Ascending aorta (tissue), 2 donors: ENCODE data around the gene MGMT. TPM values are rescaled to one million over a fixed set of nuclear protein-coding genes. Genes with fewer than 3 reads are reported as not detected.

ENCODE experiments used
- DNase-seq, 2 donors: peaks; one replicate each; pipeline ENCODE4 v3.0.0-alpha.2; 2019; ENCODE audit warnings: low spot score in 2 of 2
- H3K27ac ChIP-seq, 2 donors: fragments of 200-600 bp; sonication (generic); one replicate each; pipeline ENCODE4 v1.5.1; 2016 to 2017; ENCODE audit warnings: mild to moderate bottlenecking in 1 of 2
- H3K27me3 ChIP-seq: fragments of 200-600 bp; sonication (generic); one replicate; pipeline ENCODE4 v1.5.1; 2017
- H3K36me3 ChIP-seq, 2 donors: fragments of 200-600 bp; sonication (generic); one replicate each; pipeline ENCODE4 v1.5.1; 2016
- H3K4me1 ChIP-seq, 2 donors: fragments of 200-600 bp; sonication (generic); one replicate each; pipeline ENCODE4 v1.5.1; 2016 to 2017; ENCODE audit warnings: mild to moderate bottlenecking in 1 of 2
- H3K4me3 ChIP-seq, 2 donors: fragments of 200-600 bp; sonication (generic); one replicate each; pipeline ENCODE4 v1.5.1; 2016 to 2017; ENCODE audit warnings: mild to moderate bottlenecking in 1 of 2
- H3K9me3 ChIP-seq, 2 donors: fragments of 200-600 bp; sonication (generic); one replicate each; pipeline ENCODE4 v1.5.1; 2016
- intact Hi-C: fragments of 100-400 bp; cut with DNase I; formaldehyde crosslinking; loops from one replicate; pipeline ENCODE4 v1.15.1; 2023
- total RNA-seq: library from RNA; depleted of rRNA; stranded (reverse); fragments of >200 nt; gene quantifications from one replicate; pipeline ENCODE4 v1.1.0, GENCODE V29; 2016
- TF ChIP-seq, protein P1 (sequence below), 3 experiments: fragments of 200-600 bp in 2 of 3; fragments of 450-650 bp in 1 of 3; sonication (generic) in 2 of 3; IDR thresholded peaks; one replicate each; pipeline ENCODE4 v1.5.1; 2016 to 2019; ENCODE audit warnings: antibody characterized with exemption in 3 of 3, mild to moderate bottlenecking in 1 of 3, moderate library complexity in 1 of 3

The MGMT gene
- total RNA-seq, 1 donor from 2014 or later = 7.0 TPM

- no peak overlapping the region for H3K27ac ChIP-seq
- no peak overlapping the region for H3K4me3 ChIP-seq
- no peaks in the 10 kb centered on the region for H3K4me1 ChIP-seq
- no peaks in the 10 kb centered on the region for H3K9me3 ChIP-seq
- TF ChIP-seq, protein P1, sequence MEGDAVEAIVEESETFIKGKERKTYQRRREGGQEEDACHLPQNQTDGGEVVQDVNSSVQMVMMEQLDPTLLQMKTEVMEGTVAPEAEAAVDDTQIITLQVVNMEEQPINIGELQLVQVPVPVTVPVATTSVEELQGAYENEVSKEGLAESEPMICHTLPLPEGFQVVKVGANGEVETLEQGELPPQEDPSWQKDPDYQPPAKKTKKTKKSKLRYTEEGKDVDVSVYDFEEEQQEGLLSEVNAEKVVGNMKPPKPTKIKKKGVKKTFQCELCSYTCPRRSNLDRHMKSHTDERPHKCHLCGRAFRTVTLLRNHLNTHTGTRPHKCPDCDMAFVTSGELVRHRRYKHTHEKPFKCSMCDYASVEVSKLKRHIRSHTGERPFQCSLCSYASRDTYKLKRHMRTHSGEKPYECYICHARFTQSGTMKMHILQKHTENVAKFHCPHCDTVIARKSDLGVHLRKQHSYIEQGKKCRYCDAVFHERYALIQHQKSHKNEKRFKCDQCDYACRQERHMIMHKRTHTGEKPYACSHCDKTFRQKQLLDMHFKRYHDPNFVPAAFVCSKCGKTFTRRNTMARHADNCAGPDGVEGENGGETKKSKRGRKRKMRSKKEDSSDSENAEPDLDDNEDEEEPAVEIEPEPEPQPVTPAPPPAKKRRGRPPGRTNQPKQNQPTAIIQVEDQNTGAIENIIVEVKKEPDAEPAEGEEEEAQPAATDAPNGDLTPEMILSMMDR (IDR thresholded peaks at IDR 0.05) = no peak
- intact Hi-C loops = no loop called here
- no peaks in the 10 kb centered on the region for H3K27me3 ChIP-seq
- DNase-seq = peak in 1 of 2 donors; percentile 16
- peaks cover 2 to 11% of the 10 kb centered on the region in 2 donors for H3K36me3 ChIP-seq
Observed at GRCh38 chr10:129760416-129760815, 293.4 kb downstream of the MGMT start.

GRCh38 chr10:129761197-129761972, 294.3 kb downstream of the MGMT start:
- Histone ChIP-seq H3K9me3 (no peaks in the 10 kb centered on the region), H3K27ac (no peak overlapping the region), H3K4me3 (no peak overlapping the region), H3K36me3 (peaks cover 2 to 11% of the 10 kb centered on the region in 2 donors), H3K27me3 (no peaks in the 10 kb centered on the region), H3K4me1 (no peaks in the 10 kb centered on the region)
- intact Hi-C loops = no loop called here
- TF ChIP-seq, protein P1 (IDR thresholded peaks at IDR 0.05) = no peak
- peak in 1 of 2 donors; percentile 50 for DNase-seq

DNA sequence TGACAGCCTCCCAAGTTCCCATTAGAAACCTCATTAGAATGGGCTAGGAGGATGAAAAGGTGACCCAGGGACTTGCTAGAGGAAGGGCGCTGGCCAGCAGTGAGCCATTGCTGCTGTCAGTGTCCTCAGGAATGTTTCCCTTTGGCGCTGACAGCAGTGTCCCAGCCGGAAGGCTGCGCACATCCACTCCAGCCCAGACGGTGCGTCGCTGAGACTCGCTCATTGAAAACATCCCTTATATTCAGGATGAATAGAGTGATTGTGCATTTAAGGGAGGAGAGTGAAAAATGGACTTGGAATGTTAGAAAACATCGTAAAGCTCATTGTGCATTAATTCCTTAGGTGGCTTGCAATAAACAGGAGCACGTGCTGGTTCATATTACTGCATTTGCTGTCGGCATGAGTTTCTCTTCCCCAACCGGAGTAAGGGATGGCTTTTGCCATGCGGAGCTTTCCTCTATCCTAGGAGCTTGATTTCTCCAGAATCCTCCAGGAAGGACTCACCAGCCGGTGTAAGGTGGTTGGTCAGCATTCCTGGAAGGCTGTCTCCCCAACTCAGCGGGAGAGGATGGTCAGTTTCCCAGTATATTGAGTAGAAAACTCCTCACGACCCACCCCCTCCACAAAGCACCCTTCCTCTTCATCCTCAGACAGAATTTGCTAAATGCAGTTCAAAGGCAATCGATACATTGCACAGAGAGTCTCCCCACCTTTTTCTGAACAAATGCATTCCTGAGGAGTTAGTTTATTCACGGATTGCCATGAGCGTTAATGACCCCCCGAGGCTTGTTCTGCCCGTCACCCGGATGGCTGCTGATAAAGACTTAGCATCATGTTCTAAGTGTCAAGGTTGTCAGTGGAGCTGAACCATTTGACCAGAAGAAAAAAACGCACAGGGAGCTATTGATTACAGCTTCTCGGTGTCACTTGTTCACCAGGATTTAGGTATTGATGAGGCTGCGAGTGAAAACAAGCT, 295.2 kb downstream of the MGMT start:
- no peaks in the 10 kb centered on the region for H3K27me3 ChIP-seq
- TF ChIP-seq, protein P1 (IDR thresholded peaks at IDR 0.05) = no peak
- H3K27ac ChIP-seq = no peak overlapping the region
- no peak overlapping the region for H3K4me3 ChIP-seq
- H3K36me3 ChIP-seq = peaks cover 2 to 11% of the 10 kb centered on the region in 2 donors
- H3K4me1 ChIP-seq = no peaks in the 10 kb centered on the region
- H3K9me3 ChIP-seq = no peaks in the 10 kb centered on the region
- peak in 1 of 2 donors; percentile 24 for DNase-seq
- intact Hi-C loops = no loop called here

GRCh38 chr10:129764011-129764900, 297.2 kb downstream of the MGMT start:
- peak in 1 of 2 donors; percentile 37 for DNase-seq
- no peaks in the 10 kb centered on the region for H3K4me1 ChIP-seq
- intact Hi-C loops = no loop called here
- peaks cover 2 to 23% of the 10 kb centered on the region in 2 donors for H3K36me3 ChIP-seq
- H3K27me3 ChIP-seq = no peaks in the 10 kb centered on the region
- H3K9me3 ChIP-seq = no peaks in the 10 kb centered on the region
- TF ChIP-seq, protein P1 (IDR thresholded peaks at IDR 0.05) = no peak
- no peak overlapping the region for H3K4me3 ChIP-seq
- H3K27ac ChIP-seq = no peak overlapping the region
